WTC11 (cell line): ENCODE data around the gene NIPAL4.

Experiments used
- CTCF ChIP-seq: fragments of 200-600 bp; IDR thresholded peaks from 2 replicates; pipeline ENCODE4 v1.8.0; 2022; ENCODE audit warnings: antibody characterized with exemption
- FOXJ3 ChIP-seq: sonication (generic); formaldehyde crosslinking; IDR thresholded peaks from 2 replicates; pipeline ENCODE4 v1.9.0; 2021; ENCODE audit warnings: missing genetic modification reagents, mild to moderate bottlenecking, borderline replicate concordance
- JUN ChIP-seq: sonication (generic); formaldehyde crosslinking; IDR thresholded peaks from 2 replicates; pipeline ENCODE4 v1.8.0; 2023; ENCODE audit warnings: mild to moderate bottlenecking, missing genetic modification reagents
- RELA ChIP-seq: sonication (generic); formaldehyde crosslinking; IDR thresholded peaks from 2 replicates; pipeline ENCODE4 v1.8.1; 2022; ENCODE audit warnings: missing genetic modification reagents, mild to moderate bottlenecking, borderline replicate concordance
- STAT6 ChIP-seq: sonication (generic); formaldehyde crosslinking; conservative IDR thresholded peaks from 2 replicates; pipeline ENCODE4 v1.8.1; 2023; ENCODE audit warnings: mild to moderate bottlenecking, low read depth, missing genetic modification reagents, moderate library complexity
- USF2 ChIP-seq: sonication (generic); formaldehyde crosslinking; IDR thresholded peaks from 2 replicates; pipeline ENCODE4 v1.8.1; 2023; ENCODE audit warnings: mild to moderate bottlenecking, missing genetic modification reagents, moderate library complexity
- ZNF263 ChIP-seq: sonication (generic); formaldehyde crosslinking; IDR thresholded peaks from 2 replicates; pipeline ENCODE4 v1.8.1; 2022; ENCODE audit warnings: low read depth, mild to moderate bottlenecking, moderate library complexity, missing genetic modification reagents

- TF ChIP-seq CTCF = no peak
- no peak for TF ChIP-seq USF2 (CRISPR knock-in tag)
- no peak for TF ChIP-seq ZNF263 (CRISPR knock-in tag)
- TF ChIP-seq JUN (CRISPR knock-in tag) = no peak
- no peak for TF ChIP-seq STAT6
- no peak for TF ChIP-seq RELA (CRISPR knock-in tag)
- no peak for TF ChIP-seq FOXJ3 (CRISPR knock-in tag)
Observed at GRCh38 chr5:157434096-157434495, 25.9 kb upstream of the NIPAL4 start.
